Stimulated activated CD4-positive, alpha-beta T cell treated with anti-CD3 and anti-CD28 coated beads, TNF-alpha, amount 100 ng/mL, for 1 hour (primary cell): ENCODE results near the gene JAK1.

ENCODE experiments used
- DNase-seq, 3 donors: peaks; one replicate each; pipeline ENCODE4 v3.0.0-alpha.2; 2020; ENCODE audit warnings: low read depth in 3 of 3, low spot score in 1 of 3

JAK1 gene

DNA sequence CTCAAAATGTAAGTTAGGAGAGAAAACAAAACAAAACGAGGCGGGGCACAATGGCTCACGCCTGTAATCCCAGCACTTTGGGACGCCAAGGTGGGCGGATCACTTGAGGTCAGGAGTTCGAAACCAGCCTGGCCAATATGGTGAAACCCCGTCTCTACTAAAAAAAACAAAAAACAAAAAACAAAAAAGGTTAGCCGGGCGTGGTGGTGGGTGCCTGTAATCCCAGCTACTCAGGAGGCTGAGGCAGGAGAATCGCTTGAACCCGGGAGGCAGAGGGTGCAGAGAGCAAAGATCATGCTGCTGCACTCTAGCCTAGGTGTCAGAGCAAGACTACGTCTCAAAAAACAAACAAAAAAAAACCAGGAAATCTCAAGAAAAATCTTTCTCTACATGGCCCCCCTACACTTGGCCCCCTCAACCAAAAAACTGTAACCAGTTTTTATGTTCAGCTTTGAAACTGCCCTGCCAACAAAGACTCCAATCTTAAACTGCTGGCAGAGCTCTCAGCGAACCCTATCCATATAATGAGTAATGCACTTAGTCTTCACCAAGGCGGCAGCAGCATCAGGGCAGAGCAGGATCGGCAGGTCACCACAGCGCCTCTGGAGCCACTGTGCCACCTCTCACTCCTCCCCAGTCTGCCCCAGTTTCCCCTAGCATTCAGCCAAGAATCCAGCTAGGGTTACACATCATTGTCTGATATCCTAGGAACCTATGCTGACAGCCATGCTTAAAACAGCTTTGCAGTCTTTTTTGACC, 71.7 kb downstream of the JAK1 start:
- DNase-seq: no peak

DNA sequence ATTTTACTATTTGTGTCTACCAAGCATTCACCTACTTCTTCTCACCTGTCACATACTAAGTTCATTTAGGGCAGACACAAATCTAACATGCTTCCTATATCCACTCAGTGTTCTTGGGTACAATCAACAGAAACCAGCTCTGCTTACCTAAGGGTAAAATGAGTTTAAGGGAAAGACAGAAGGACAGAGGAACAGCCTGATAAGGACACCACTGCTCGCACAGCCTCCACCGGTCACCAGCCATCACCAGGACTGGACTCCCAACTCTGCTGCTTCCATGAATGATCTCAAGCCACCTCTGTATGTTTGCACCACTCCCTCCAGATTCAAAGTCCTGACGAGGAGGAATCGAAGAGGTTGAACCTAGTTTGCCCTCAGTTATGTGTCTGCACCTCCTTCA, 72.4 kb downstream of the JAK1 start:
- DNase-seq: no peak

DNA sequence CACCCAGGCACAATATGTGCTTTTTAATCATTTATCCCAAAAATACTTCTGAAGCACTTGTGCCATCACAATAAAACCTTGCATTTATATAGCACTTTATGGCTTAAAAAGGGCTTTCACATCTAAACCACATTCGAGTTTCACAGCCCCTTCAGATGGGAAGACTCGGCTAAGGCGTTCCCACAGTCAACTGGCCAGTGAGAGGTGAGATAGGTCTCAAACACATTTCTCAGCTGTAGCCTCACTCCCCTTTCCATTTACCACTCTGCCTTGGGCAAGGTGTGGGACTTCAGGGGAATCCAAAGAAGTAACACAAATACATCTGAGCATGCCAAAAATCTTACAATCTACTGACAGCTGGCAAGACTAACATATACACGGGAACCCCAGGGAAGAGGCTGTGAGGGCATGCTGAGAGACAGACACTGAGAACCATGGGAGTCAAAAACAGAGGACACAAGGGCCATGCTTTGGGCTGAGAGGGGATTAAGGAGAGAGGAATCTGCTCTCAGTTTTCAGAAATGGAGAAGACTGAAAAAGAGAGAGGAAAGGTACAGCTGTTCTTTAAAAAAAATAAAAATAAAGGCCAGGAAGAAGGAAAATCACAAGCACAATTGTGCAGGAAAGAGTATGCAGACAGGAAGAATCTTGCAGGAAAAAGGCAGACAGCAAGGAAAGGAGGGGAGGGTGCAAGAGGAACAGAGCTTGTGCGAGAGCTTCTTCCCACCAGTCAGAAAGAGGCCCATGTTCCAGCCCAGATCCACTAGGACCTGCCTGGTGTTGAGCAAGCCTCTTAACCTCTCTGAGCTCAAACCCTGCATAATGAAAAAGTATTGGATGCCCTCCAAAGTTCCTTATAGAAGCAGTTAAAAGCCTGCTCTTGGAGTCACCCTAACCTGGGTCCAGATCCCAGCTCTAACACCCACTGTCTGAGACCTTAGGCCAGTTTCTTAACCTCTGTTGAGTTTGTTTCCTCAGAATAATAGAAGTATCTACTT, 73.5 kb downstream of the JAK1 start:
- DNase-seq: no peak

DNA sequence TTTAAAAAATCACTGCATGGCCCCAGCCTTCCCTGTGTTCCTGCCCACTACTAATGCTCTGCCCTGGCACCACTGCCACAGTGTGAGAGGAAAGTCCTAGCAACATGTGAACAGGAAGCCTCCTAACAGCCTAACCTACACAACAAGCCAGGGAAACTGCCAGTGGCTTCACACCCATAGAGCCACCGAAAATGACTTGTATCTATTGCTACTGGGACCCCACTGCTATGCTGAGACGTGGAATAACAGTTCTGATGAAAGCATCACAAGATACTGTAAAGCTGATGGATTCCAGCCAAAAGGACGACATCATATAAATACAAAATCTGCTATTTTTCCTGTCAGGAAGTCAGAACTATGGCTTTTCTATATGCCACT, 74.9 kb downstream of the JAK1 start:
- no peak for DNase-seq

DNA sequence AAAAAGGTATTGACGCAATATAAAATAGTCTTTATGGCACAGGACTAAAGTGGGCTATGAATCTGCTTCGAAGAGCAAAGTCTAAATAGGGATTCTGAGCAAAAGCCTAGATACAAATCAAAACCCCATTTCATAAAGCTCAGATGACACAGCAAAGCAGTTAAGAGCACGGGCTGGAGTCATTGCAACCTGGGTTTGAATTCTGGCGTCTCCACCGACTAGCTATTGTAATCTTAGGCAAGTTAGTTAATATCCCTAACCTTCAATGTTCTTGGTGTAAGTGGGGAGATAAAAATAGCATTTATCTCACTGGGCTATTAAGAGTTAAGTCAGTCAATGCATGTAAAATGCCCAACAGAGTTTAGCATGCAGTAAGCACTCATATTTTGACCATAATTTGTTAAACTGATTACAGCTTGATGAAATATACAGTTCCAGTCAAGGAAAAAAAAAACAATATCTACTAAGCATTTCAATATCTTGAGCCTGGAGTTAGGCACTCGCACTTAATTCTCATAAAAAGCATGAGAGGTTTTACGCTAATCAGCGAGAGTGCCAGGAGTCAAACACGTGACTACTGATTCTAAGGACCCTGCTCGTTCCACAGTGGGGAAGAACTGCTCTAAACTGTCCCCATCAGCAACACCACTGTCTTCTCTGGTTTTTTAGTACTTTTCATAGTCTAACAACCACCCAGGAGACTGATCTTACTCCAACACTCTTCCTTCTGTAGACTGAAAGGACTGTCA, 75.5 kb downstream of the JAK1 start:
- DNase-seq: no peak

DNA sequence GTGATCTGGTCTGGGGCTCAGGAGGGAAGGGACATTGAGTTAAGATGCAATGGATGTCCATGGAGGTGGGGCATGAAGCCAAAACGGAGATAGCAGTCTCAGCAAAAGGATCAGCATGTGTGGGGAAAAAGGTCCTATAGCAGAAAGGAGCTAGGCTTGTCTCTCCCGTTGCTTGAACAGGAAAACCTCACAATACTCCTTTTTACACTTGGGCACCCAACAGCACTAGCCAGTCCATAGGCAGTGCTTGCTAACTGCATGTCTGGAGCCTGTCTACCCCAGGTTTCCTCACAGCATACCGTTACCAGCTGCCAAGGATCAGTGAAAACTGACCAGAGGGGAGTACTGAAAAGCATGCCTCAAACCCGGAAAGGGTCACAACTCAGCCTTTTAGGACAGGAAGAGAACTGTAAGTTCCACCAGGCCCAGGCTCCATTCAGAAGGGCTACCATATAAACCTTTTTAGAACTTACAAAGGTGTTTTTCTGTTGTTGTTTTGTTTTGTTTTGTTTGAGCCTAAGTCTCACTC, 78.6 kb downstream of the JAK1 start:
- DNase-seq: no peak

DNA sequence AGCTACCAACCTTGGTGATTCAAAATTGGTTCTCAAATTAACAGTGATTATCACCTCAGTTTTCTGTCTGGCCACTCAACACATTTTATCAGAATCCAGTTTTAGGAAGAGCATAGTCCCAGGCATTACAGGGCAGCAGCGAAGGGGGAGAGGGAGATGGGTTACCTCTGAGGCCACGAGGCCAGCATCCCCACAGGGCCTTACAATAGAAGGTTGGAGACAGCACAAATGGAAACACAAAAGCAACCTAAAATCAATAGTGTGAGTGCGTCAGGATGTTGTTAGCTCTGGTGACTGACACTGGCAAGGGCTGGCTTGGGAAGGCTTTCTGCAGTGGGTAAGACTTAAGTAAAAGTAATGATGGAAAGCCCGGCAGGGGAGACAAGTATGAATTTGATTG, 79.5 kb downstream of the JAK1 start:
- no peak for DNase-seq

DNA sequence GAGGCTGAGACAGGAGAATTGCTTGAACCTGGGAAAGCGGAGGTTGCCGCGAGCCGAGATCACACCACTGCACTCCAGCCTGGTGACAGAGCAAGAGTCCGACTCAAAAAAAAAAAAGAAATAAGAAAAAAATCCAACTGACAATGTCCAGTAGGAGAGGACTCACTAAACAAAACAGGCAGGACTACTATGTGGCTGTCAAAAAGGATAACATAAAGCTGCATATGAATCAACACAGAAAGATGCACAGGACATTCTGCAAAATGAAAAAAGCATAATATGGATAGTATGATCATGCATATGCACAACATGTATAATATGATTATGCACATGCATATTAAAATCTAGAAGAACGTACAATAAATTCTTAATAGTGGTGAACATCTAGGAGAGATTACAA, 80.7 kb downstream of the JAK1 start:
- DNase-seq: no peak

DNA sequence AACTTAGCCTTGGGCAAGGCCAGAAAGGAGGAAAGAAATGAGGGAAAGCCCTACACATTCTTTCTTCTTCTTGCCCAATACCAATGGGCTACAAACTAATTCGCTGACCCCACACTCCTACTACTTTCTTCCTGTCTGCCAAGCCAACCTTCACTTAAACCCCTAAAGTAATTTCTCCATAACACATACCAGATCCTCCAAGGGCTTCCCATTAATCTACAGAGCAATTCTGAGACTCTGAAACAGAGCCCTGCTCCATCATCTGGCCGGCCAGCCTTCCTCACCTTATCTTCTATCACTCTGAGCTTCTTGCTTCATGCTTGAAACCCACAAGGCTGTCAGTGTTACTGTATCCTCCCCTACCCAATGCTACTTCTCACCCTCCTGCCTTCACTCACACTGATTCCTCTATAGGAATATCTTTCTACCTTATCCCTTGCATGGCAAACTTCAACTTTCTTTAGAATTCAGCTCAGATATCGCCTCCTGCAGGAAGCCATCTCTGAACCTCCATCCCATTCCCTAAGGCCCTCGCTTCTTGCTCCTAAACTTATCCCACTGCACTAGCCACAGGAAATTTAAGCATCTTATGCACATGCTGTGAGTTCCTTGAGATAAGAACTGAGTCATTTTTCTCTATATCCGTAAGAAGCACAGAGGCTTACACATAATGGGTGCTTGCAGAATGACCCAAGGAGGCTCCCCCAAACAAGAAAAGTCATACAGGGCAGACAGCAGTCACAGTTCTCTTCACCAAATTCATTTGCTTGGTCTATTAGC, 81.9 kb downstream of the JAK1 start:
- DNase-seq: no peak

DNA sequence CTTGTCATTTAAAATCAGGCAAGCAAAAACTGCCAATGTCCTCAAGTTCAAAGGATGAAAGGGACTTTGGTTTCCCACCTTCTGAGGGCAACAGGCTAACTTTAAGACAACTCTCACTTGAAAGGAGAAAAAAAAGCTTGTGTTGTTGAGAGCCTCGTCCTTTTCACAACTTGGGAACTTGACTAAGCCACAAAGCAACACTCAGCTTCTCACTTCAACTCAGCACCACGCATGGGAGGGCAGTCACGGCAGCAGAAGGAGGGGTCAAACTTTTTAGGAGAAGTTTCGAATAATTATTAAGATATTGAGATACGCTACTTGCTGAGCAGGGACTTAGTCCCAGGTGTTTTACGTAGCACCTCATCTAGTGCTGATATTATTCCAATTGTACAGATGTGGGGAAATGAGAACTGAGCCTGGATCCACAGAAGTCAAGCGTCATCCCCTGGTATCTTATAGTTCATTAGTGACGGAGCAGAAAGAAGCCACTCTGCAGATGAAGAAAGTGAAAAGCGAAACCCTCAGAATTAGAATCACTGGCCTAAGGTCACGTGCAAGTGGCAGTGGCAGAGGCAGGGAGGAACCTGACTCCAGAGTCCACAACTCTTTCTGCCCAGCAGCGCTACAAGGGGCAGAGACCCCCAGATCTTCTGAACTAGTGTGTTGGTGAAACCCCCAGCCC, 83.6 kb downstream of the JAK1 start:
- no peak for DNase-seq

DNA sequence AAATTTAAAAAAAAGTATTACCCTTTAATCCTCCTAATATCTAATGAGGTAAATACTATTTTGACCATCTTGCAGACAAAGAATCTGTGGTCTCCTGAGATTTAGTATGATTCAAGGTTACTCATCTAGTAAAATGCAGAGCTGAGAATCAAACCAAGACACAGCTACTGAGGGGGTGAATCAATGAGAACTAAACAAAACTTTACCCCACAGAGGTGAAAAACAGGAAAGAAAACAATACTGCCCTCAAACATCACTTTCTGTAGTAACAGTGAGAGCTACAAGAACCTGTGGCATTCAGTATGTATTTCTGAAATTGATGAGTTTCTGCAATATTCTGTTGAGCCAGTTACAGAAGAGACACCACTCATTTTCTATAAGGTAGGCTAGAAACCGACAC, 85.1 kb downstream of the JAK1 start:
- no peak for DNase-seq

DNA sequence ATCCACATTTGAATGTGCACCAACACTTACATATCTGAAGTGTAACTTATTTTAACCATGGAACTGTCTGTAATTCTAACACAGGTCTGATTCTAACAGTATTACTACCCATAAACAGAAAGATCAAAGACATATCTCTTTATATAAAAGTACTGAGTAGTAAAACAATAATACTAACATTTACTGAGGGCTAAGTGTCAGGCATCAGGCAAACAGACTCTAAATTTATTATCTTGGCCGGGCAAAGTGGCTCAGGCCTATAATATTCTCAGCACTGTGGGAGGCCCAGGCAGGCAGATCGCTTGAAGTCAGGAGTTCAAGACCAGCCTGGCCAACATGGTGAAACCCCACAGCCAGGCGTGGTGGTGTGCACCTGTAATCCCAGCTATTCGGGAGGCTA, 85.9 kb downstream of the JAK1 start:
- no peak for DNase-seq

DNA sequence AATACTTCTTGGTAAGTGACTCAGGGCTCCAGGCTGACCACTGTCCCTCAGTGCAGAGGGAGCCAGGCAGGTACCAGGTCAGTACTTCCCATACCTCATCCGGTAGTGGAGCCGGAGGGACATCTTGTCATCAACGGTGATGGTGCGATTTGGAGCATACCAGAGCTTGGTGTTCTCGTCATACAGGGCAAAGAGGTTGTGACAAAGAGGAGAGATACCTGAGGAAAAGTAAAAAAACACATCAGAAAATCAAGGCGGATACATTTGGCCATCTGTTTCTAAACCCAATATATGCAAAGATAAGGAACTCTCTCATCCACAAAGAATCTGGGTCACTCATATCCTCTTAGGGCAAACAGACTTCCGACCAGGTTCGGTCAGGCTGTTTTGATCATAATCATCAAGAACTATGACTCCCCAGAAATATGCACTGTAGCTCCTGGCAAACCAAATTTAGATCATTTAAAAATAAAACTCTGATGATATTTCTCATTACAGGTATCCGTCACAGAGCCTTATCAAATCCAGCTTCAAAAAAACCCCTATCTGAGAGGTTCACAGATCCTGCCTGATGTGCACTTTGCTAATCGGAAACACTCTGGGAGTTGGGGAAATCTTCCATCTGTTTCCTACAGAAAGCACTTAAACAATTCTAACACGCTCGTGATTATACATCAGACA, 87.3 kb downstream of the JAK1 start:
- no peak for DNase-seq

DNA sequence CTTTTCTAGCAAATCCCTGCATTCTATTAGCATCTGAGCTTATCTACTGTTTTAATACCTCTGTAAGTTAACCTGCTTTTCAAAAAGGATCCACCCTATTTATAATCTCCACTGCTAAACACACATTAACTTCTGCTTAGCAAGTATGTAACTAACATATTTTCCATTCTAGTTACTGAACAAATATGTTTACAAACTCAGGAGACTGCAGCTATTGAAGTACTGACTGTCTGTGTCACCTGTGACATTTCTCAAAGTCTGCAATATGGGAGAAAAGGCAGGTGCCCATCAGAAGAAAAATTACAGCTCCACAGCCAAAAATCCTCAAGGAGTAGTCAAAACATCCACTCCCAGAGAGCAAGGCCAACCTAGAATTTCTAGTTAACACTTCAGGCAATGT, 88.3 kb downstream of the JAK1 start:
- DNase-seq: no peak

DNA sequence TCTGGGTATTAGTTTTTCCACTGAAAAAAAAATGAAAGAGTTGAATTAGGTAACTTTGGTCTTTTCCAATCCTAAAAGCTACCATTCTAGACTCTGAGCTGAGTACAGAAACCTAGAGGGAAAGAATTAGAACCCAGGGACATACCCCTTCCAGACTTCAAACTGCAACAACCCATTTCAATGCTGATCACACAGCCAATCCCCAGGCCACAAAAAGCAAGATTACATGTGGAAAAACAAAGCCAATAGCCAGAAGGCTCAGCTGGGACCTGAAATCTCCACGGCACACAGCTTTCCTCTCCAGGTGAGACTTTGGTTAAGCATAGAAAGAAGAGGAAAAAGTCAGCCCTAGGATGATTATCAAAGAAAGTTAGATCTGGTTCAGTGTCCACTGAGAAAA, 88.8 kb downstream of the JAK1 start:
- DNase-seq: no peak

DNA sequence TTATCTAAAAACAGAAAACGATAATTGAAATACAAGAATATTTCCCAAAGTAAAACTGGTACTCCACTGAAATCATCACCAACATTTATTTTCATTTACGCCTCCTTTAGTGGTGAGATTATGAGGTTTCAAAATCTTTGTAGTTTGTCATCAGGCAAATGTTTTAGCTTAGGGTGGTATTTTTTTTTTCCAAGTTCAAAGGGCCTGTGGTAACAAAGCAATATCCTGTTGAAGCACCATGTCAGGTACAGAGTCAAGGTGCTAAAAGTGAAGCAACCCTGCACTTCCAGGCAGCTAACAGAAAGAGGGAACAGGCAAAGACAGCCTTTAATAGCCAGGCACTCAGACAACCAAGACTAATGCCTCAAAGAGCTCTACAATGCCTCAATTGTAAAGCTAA, 89.2 kb downstream of the JAK1 start:
- no peak for DNase-seq

DNA sequence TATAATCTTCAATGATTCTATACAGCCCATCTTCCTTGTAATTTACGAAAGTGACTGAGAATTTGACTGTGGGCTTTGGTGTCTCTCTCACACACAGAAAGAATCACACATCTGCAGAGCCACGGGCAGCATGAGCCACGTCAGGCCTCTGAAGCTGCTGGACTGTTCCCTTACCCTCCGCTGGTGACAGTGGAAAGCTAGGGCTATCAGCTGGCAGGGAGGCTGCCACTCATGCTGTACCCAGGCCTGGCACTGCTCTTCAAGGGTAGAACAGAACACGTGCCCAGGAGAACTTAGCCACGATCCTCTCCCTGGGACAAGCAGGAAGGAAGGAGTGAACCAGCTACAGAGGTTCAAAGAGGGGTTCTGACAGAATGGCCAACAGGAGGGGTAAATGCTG, 90.7 kb downstream of the JAK1 start:
- DNase-seq: no peak

DNA sequence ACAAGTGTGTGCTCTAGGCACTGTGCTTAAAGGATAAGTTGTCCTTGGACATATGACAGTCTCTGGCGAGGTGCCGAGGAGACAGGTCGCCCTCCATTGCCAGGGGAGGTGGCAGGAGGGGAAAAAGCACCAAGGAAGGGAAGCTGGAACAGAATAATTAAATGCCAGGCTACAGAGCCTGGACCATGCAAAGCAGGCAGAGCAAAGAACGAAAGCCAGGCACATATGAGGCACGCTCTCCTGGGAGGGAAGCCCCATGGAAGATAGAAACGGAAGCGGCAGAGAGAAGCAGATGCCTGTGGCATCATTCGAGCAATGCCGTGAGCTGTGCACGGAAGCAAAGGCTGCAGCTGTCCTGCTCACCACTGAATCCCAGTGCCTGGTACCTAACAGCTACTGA, 91.2 kb downstream of the JAK1 start:
- DNase-seq: no peak

DNA sequence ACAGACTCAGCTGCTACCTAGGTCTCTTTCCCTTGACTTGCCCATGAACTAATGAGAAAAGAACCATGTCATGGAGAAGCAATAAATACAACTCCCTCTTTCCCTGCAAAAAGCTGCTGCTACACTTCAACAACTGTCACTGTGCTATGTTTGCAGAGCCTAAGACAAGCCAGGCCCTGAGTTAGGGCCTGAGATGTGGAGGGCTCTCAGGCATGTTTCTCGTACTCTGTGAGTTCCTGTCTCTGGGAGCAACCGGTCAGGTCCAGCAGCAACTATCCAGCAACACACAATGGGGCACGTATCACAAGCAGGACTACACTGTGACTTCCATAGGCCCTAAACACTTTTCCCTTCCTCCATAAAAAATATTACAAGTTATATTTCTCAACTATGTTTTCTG, 91.7 kb downstream of the JAK1 start:
- DNase-seq: no peak

DNA sequence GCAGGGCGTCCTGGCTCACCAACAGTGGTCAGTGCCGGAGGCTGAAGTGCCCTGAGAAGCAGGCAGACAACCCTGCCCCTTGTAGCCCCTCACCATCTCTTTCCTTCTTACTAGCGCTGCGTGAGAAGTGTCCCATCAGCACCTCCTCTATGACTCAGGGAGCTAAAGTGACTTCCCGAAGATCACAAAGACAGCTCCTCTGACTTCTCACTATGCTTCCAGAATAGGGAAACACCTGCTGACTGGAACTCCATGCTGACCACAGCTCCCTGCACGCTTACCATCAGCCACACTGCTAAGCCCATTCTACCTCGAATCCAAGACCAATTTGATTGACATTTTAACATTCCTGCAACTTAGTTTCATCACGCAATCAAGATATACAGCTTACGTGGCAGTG, 92.8 kb downstream of the JAK1 start:
- DNase-seq: no peak
